ENCODE measurements around the gene ZNF264. TPM values are rescaled to one million over a fixed set of nuclear protein-coding genes. Genes with fewer than 3 reads are reported as not detected.
"Not testable (repeated sequence)": the region's sequence is repeated elsewhere in the genome, so short reads cannot be mapped to it uniquely, and the experiment has no call there.

Gene ZNF264
- total RNA-seq, 1 donor from 2014 or later, result 54.8 TPM

- peak; percentile 23 for DNase-seq (ENCODE audit: low spot score)
These were observed 53.8 kb downstream of the ZNF264 start for GRCh38 chr19:57245066-57245465.

- peak; percentile 4 for DNase-seq (ENCODE audit: low spot score)
These were observed 54.7 kb downstream of the ZNF264 start for GRCh38 chr19:57245959-57246358.

- DNase-seq (ENCODE audit: low spot score), result peak; percentile 26
These were observed 57.3 kb downstream of the ZNF264 start for GRCh38 chr19:57248646-57249045.

- no peak for DNase-seq (ENCODE audit: low spot score)
These were observed 58.0 kb downstream of the ZNF264 start for GRCh38 chr19:57249329-57249728.

GRCh38 chr19:57253767-57254166 is 62.5 kb downstream of the ZNF264 start:
- not testable (repeated sequence) for DNase-seq (ENCODE audit: low spot score)

GRCh38 chr19:57262044-57262443 is 70.7 kb downstream of the ZNF264 start:
- no peak for DNase-seq (ENCODE audit: low spot score)

- no peak for DNase-seq (ENCODE audit: low spot score)
These were observed 72.0 kb downstream of the ZNF264 start for GRCh38 chr19:57263244-57263741.

- DNase-seq (ENCODE audit: low spot score), result no peak
These were observed 76.0 kb downstream of the ZNF264 start for GRCh38 chr19:57267291-57267690.

- no peak for DNase-seq (ENCODE audit: low spot score)
These were observed 78.4 kb downstream of the ZNF264 start for GRCh38 chr19:57269515-57270250.

- no peak for DNase-seq (ENCODE audit: low spot score)
These were observed 80.0 kb downstream of the ZNF264 start for GRCh38 chr19:57271280-57271679.

Other genes with a start within 250 kb of the ZNF264 start
- not detected for gene USP29, start 71.5 kb upstream of the ZNF264 start, total RNA-seq
- gene ZIM3, start 46.3 kb upstream of the ZNF264 start, total RNA-seq, result not detected
- gene DUXA, start 24.0 kb upstream of the ZNF264 start, total RNA-seq, result not detected
- gene AURKC, start 39.5 kb downstream of the ZNF264 start, total RNA-seq, result 3.1 TPM
- 21.3 TPM for gene ZNF805, start 49.1 kb downstream of the ZNF264 start, total RNA-seq
- 101 TPM for gene ZNF460, start 89.0 kb downstream of the ZNF264 start, total RNA-seq
- gene ZNF543, start 129.0 kb downstream of the ZNF264 start, total RNA-seq, result 11.7 TPM
- gene ZNF304, start 159.8 kb downstream of the ZNF264 start, total RNA-seq, result 13.6 TPM
- gene TRAPPC2B, start 172.1 kb downstream of the ZNF264 start, total RNA-seq, result 7.6 TPM
- gene ZNF547, start 172.1 kb downstream of the ZNF264 start, total RNA-seq, result 4.5 TPM
- gene ZNF548, start 198.4 kb downstream of the ZNF264 start, total RNA-seq, result 23.8 TPM
- gene ZNF17, start 219.7 kb downstream of the ZNF264 start, total RNA-seq, result 20.3 TPM
- gene ZNF749, start 243.8 kb downstream of the ZNF264 start, total RNA-seq, result 20.5 TPM